Measurements from ENCODE around the gene CELA3B.

Gene CELA3B

DNA sequence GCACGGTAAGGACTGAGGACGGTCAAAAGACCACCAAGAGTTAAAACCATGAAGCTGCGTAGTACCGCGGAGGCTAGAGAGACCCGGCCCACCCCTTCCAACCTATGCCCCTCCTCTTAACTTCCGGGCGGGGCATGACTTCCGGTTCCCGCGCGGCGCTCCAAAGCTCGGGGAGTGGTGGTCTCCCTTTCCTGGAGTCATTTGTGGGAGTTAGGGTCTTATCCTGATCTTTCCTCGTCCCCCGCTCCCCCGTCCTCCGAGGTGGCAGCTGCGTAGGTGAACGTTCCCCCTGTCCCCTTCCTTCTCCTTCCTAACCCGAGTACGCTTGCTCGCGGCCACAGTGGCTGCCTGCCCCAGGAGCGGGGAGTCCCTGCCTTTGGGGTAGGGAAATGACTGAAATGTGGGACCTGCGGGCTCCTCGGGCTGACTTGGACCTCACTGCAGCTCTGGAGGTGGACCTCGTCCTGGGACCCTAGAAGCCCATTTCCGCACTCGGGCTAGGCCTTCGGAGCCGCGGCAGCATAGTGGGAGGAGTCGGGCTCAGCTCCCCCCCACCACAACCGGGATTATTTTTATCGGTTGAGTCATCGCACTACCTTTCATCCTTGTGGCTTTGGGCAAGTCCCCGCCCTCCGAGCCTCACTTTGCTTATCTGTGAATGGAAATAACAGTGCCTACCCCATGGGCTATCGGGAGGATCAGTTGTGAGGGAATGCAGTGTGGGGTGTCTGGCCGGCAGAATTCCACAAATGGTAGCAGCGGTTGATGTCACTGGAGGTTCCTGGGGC, 48.7 kb downstream of the CELA3B start (continued):
- TF ChIP-seq, protein P1, sequence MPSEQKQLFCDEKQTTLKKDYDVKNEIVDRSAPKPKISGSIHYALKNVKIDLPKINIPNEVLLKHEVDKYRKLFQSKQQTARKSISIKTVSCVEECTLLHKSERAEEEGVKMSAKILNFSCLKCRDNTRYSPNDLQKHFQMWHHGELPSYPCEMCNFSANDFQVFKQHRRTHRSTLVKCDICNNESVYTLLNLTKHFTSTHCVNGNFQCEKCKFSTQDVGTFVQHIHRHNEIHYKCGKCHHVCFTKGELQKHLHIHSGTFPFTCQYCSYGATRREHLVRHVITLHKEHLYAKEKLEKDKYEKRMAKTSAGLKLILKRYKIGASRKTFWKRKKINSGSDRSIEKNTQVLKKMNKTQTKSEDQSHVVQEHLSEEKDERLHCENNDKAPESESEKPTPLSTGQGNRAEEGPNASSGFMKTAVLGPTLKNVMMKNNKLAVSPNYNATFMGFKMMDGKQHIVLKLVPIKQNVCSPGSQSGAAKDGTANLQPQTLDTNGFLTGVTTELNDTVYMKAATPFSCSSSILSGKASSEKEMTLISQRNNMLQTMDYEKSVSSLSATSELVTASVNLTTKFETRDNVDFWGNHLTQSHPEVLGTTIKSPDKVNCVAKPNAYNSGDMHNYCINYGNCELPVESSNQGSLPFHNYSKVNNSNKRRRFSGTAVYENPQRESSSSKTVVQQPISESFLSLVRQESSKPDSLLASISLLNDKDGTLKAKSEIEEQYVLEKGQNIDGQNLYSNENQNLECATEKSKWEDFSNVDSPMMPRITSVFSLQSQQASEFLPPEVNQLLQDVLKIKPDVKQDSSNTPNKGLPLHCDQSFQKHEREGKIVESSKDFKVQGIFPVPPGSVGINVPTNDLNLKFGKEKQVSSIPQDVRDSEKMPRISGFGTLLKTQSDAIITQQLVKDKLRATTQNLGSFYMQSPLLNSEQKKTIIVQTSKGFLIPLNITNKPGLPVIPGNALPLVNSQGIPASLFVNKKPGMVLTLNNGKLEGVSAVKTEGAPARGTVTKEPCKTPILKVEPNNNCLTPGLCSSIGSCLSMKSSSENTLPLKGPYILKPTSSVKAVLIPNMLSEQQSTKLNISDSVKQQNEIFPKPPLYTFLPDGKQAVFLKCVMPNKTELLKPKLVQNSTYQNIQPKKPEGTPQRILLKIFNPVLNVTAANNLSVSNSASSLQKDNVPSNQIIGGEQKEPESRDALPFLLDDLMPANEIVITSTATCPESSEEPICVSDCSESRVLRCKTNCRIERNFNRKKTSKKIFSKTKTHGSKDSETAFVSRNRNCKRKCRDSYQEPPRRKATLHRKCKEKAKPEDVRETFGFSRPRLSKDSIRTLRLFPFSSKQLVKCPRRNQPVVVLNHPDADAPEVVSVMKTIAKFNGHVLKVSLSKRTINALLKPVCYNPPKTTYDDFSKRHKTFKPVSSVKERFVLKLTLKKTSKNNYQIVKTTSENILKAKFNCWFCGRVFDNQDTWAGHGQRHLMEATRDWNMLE (tag by site-specific recombination; conservative IDR thresholded peaks at IDR 0.05; ENCODE audit: low read depth): peak; percentile 80
- TF ChIP-seq ZNF37A (tag by site-specific recombination; IDR thresholded peaks at IDR 0.05) (no peak), YY1 (tag by site-specific recombination; IDR thresholded peaks at IDR 0.05) (no peak), OSR2 (tag by site-specific recombination; IDR thresholded peaks at IDR 0.05) (peak; percentile 68), HOXC10 (CRISPR knock-in tag; IDR thresholded peaks at IDR 0.05) (no peak), GFI1B (tag by site-specific recombination; IDR thresholded peaks at IDR 0.05) (no peak), ZNF175 (tag by site-specific recombination; IDR thresholded peaks at IDR 0.05) (no peak), ZNF391 (tag by site-specific recombination; IDR thresholded peaks at IDR 0.05; ENCODE audit: borderline replicate concordance, low read depth) (peak; percentile 63; the same call in 1 of the 2 replicates), SP3 (tag by site-specific recombination; IDR thresholded peaks at IDR 0.05) (peak; percentile 94), ZNF707 (tag by site-specific recombination; IDR thresholded peaks at IDR 0.05) (no peak), ZNF701 (tag by site-specific recombination; IDR thresholded peaks at IDR 0.05) (no peak), BCL11A (tag by site-specific recombination; IDR thresholded peaks at IDR 0.05; ENCODE audit: low read depth) (0 out of 2 replicates have a peak, but pooled peaks have one; percentile 37), SCRT1 (tag by site-specific recombination; IDR thresholded peaks at IDR 0.05; ENCODE audit: borderline replicate concordance) (no peak), ZNF10 (tag by site-specific recombination; IDR thresholded peaks at IDR 0.05) (no peak; the same call in 1 of the 2 replicates), ZEB2 (tag by site-specific recombination; IDR thresholded peaks at IDR 0.05) (peak; percentile 55), OVOL3 (tag by site-specific recombination; IDR thresholded peaks at IDR 0.05) (0 out of 2 replicates have a peak, but pooled peaks have one; percentile 6), ZBTB48 (tag by site-specific recombination; IDR thresholded peaks at IDR 0.05) (peak; percentile 86), ZNF670 (tag by site-specific recombination; IDR thresholded peaks at IDR 0.05; ENCODE audit: low read depth) (no peak), ZNF169 (tag by site-specific recombination; IDR thresholded peaks at IDR 0.05) (no peak)

DNA sequence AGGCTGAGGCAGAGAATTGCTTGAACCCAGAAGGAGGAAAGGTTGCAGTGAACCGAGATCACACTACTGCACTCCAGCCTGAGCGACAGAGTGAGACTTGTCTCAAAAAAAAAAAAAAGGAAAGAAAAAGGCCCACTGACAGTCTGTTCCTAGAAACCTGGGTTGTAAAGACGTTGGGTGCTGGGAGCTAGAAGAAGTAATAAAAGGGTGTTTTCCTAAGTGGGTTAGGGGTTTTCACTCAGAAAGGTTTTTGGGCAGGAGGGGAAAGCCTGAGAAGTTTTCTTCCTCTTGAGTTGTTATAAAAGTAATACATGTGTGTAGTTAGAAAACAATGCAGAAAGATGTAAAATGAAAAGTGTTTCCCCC, 50.1 kb downstream of the CELA3B start:
- Histone ChIP-seq H3K4me3 (ENCODE audit: low read depth, low read length) (no peak overlapping the region), H3K4me1 (ENCODE audit: control insufficient read depth, insufficient read depth, low read length) (no peaks in the 10 kb centered on the region), H3K27ac (ENCODE audit: extremely low read depth, low read depth, low read length) (no peak overlapping the region), H3K36me3 (ENCODE audit: control insufficient read depth in 2 of 2, insufficient read depth in 1 of 2, low read length in 2 of 2) (peaks cover 0 to 15% of the 10 kb centered on the region in 2 experiments; a peak in 1 of 3 replicates), H3K9me3 (ENCODE audit: control insufficient read depth, insufficient read depth, low read depth, low read length) (no peaks in the 10 kb centered on the region)
- ChIA-PET POLR2A (no interaction called here), CTCF (interaction anchor here (0.6 kb wide), 1 partner anchor 126 kb away, joined by 3 read pairs; no protein-coding TSS in a partner anchor)
- TF ChIP-seq ZNF621 (tag by site-specific recombination; IDR thresholded peaks at IDR 0.05) (no peak), MEIS1 (CRISPR knock-in tag; IDR thresholded peaks at IDR 0.05; ENCODE audit: borderline replicate concordance) (no peak)
- TF ChIP-seq, protein P2, sequence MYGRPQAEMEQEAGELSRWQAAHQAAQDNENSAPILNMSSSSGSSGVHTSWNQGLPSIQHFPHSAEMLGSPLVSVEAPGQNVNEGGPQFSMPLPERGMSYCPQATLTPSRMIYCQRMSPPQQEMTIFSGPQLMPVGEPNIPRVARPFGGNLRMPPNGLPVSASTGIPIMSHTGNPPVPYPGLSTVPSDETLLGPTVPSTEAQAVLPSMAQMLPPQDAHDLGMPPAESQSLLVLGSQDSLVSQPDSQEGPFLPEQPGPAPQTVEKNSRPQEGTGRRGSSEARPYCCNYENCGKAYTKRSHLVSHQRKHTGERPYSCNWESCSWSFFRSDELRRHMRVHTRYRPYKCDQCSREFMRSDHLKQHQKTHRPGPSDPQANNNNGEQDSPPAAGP (tag by site-specific recombination; IDR thresholded peaks at IDR 0.05): no peak

Data from HEK293 (cell line).